Renal pelvis (tissue), 4 donors: ENCODE data around the gene PXYLP1. TPM values are rescaled to one million over a fixed set of nuclear protein-coding genes. Genes with fewer than 3 reads are reported as not detected.
"Not testable (repeated sequence)": the region's sequence is repeated elsewhere in the genome, so short reads cannot be mapped to it uniquely, and the experiment has no call there.

ENCODE experiments used
- DNase-seq: peaks from one replicate; pipeline ENCODE4 v3.0.0-alpha.2; 2013
- polyA plus RNA-seq, 3 donors: library from polyadenylated mRNA; unstranded; fragments of 120-200 nt; gene quantifications; one replicate each; pipeline ENCODE4 v1.2.1, GENCODE V29; 2013; ENCODE audit not compliant: insufficient read length in 3 of 3

PXYLP1 gene
- polyA plus RNA-seq, 3 donors = 34.8 to 41.2 (median 37.7) TPM

- no peak for DNase-seq
Observed at GRCh38 chr3:141291559-141292355, 60.1 kb downstream of the PXYLP1 start.

- no peak for DNase-seq
Observed at GRCh38 chr3:141292356-141293058, 60.9 kb downstream of the PXYLP1 start.

- DNase-seq = no peak
Observed at GRCh38 chr3:141294301-141294700, 62.7 kb downstream of the PXYLP1 start.

- no peak for DNase-seq
Observed at GRCh38 chr3:141294848-141295247, 63.2 kb downstream of the PXYLP1 start.

GRCh38 chr3:141300426-141300825 is 68.8 kb downstream of the PXYLP1 start:
- DNase-seq = not testable (repeated sequence)

GRCh38 chr3:141302364-141303141 is 70.9 kb downstream of the PXYLP1 start:
- no peak for DNase-seq

- peak; percentile 83 for DNase-seq
Observed at GRCh38 chr3:141303481-141304223, 72.0 kb downstream of the PXYLP1 start.

- DNase-seq = no peak
Observed at GRCh38 chr3:141305436-141305835, 73.8 kb downstream of the PXYLP1 start.

- DNase-seq = no peak
Observed at GRCh38 chr3:141306276-141306675, 74.7 kb downstream of the PXYLP1 start.

GRCh38 chr3:141306922-141307321 is 75.3 kb downstream of the PXYLP1 start:
- no peak for DNase-seq

- no peak for DNase-seq
Observed at GRCh38 chr3:141307351-141308059, 75.9 kb downstream of the PXYLP1 start.

GRCh38 chr3:141308588-141309218 is 77.1 kb downstream of the PXYLP1 start:
- DNase-seq = peak; percentile 65

- DNase-seq = no peak
Observed at GRCh38 chr3:141311170-141311495, 79.5 kb downstream of the PXYLP1 start.

- DNase-seq = peak; percentile 97
Observed at GRCh38 chr3:141311496-141312353, 80.1 kb downstream of the PXYLP1 start.

- no peak for DNase-seq
Observed at GRCh38 chr3:141312354-141313092, 80.9 kb downstream of the PXYLP1 start.

GRCh38 chr3:141313093-141313683 is 81.6 kb downstream of the PXYLP1 start:
- DNase-seq = no peak

- DNase-seq = not testable (repeated sequence)
Observed at GRCh38 chr3:141314415-141314814, 82.8 kb downstream of the PXYLP1 start.

GRCh38 chr3:141316851-141317250 is 85.2 kb downstream of the PXYLP1 start:
- no peak for DNase-seq
